Astrocyte (in vitro differentiated cells and primary cell): ENCODE data around the gene AKNAD1.

ENCODE experiments used
- EZH2 ChIP-seq: IDR thresholded peaks from 2 replicates; pipeline ENCODE4 v1.6.1; 2012; ENCODE audit warnings: mild to moderate bottlenecking, low read length, inconsistent platforms; ENCODE audit not compliant: insufficient read depth
- TF ChIP-seq, protein P1 (sequence below): IDR thresholded peaks from 2 replicates; pipeline ENCODE4 v1.5.1; 2011; ENCODE audit warnings: low read depth, mild to moderate bottlenecking, inconsistent platforms, low read length, moderate library complexity; ENCODE audit not compliant: insufficient read depth

DNA sequence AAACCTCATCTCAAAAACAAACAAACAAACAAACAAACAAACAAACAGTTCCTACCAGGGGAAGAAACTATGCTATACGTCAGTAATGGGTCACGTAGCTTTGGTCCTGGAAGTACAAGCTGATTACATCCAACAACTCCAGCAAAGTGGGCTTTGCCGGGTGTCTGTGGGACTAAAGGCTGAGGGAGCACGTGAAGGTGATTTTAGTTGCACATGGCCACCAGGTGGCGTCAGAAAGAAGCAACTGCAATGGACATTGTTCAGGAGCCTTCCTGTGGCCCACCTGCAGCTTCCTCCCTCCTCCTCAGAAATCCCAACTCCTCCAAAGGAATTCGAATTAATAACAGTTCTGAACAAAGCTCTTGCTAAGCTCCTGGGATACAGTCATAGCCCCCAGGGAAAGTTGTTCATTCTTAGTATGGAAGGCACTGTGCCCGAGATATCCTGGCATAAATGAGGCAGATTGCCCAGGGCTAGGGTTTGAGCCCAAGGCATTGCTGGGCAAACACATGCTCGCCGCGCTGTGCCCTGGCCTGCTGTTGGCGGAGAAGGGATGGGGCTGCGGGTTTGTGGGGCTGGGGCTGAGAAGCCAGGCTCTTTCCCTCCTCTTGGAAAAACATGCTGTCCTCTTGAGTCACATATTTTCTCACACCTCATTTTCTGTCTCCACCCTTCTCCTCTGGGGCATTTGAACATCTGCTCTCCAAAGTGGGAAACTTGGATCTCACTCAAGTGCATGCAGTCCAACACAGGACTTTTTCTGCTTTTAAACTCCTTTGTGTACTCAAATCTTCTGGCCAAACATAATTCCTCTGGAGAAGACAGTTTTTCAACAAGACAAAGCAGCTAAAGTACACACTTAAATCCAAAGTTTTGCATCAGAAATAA lies 28.6 kb downstream of the AKNAD1 start:
- TF ChIP-seq, protein P1, sequence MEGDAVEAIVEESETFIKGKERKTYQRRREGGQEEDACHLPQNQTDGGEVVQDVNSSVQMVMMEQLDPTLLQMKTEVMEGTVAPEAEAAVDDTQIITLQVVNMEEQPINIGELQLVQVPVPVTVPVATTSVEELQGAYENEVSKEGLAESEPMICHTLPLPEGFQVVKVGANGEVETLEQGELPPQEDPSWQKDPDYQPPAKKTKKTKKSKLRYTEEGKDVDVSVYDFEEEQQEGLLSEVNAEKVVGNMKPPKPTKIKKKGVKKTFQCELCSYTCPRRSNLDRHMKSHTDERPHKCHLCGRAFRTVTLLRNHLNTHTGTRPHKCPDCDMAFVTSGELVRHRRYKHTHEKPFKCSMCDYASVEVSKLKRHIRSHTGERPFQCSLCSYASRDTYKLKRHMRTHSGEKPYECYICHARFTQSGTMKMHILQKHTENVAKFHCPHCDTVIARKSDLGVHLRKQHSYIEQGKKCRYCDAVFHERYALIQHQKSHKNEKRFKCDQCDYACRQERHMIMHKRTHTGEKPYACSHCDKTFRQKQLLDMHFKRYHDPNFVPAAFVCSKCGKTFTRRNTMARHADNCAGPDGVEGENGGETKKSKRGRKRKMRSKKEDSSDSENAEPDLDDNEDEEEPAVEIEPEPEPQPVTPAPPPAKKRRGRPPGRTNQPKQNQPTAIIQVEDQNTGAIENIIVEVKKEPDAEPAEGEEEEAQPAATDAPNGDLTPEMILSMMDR = peak; percentile 69
- no peak for TF ChIP-seq EZH2
